Tibial artery (tissue), 4 donors: Measurements from ENCODE around the gene MAGI3.

Experiments
- DNase-seq, 2 donors: peaks; one replicate each; pipeline ENCODE4 v3.0.0-alpha.2; 2019
- H3K27ac ChIP-seq, 2 donors: fragments of 200-600 bp; sonication (generic) in 1 of 2; 1 replicate in 1 of 2; 2 replicates in 1 of 2; pipeline ENCODE4 v1.5.1; 2018 to 2019; ENCODE audit warnings: mild to moderate bottlenecking in 1 of 2
- H3K27me3 ChIP-seq, 2 donors: fragments of 200-600 bp; sonication (generic) in 1 of 2; one replicate each; pipeline versions ENCODE4 v1.5.1 to v1.6.0; 2016 to 2019
- H3K36me3 ChIP-seq, 3 donors: fragments of 200-600 bp; sonication (generic) in 2 of 3; one replicate each; pipeline ENCODE4 v1.5.1; 2016 to 2019; ENCODE audit warnings: mild to moderate bottlenecking in 2 of 3
- H3K4me1 ChIP-seq, 4 donors: fragments of 200-600 bp; sonication (generic) in 2 of 4; 1 replicate in 3 of 4; 2 replicates in 1 of 4; pipeline ENCODE4 v1.5.1; 2016 to 2019
- H3K4me3 ChIP-seq, 2 donors: fragments of 200-600 bp; sonication (generic) in 1 of 2; 1 replicate in 1 of 2; 2 replicates in 1 of 2; pipeline ENCODE4 v1.5.1; 2018 to 2019; ENCODE audit warnings: mild to moderate bottlenecking in 2 of 2
- H3K9me3 ChIP-seq, 3 donors: fragments of 200-600 bp; sonication (generic) in 1 of 3; one replicate each; pipeline ENCODE4 v1.5.1; 2016 to 2019
- intact Hi-C: fragments of 100-400 bp; cut with DNase I; formaldehyde crosslinking; loops from one replicate; pipeline ENCODE4 v1.15.0; 2023; ENCODE audit warnings: low total_unique reads
- TF ChIP-seq, protein P1 (sequence below), 2 experiments: fragments of 200-600 bp in 1 of 2; fragments of 450-650 bp in 1 of 2; IDR thresholded peaks; one replicate each; pipeline ENCODE4 v1.5.1; 2017 to 2019; ENCODE audit warnings: antibody characterized with exemption in 2 of 2, mild to moderate bottlenecking in 1 of 2, moderate library complexity in 1 of 2

Gene MAGI3

GRCh38 chr1:113394043-113394862, 3.9 kb downstream of the MAGI3 start:
- TF ChIP-seq, protein P1, sequence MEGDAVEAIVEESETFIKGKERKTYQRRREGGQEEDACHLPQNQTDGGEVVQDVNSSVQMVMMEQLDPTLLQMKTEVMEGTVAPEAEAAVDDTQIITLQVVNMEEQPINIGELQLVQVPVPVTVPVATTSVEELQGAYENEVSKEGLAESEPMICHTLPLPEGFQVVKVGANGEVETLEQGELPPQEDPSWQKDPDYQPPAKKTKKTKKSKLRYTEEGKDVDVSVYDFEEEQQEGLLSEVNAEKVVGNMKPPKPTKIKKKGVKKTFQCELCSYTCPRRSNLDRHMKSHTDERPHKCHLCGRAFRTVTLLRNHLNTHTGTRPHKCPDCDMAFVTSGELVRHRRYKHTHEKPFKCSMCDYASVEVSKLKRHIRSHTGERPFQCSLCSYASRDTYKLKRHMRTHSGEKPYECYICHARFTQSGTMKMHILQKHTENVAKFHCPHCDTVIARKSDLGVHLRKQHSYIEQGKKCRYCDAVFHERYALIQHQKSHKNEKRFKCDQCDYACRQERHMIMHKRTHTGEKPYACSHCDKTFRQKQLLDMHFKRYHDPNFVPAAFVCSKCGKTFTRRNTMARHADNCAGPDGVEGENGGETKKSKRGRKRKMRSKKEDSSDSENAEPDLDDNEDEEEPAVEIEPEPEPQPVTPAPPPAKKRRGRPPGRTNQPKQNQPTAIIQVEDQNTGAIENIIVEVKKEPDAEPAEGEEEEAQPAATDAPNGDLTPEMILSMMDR (IDR thresholded peaks at IDR 0.05), result no peak
- H3K27me3 ChIP-seq, result no peaks in the 10 kb centered on the region
- no peak overlapping the region for H3K4me3 ChIP-seq
- H3K27ac ChIP-seq, result peak overlapping the region in 1 of 2 donors; percentile 17
- intact Hi-C loops, result no loop called here
- no peaks in the 10 kb centered on the region for H3K36me3 ChIP-seq
- H3K4me1 ChIP-seq, result peaks cover 0 to 27% (median 2%) of the 10 kb centered on the region in 4 donors
- no peaks in the 10 kb centered on the region for H3K9me3 ChIP-seq
- DNase-seq, result no peak

- intact Hi-C loops, result no loop called here
- Histone ChIP-seq H3K4me1 (peaks cover 0 to 25% (median 0%) of the 10 kb centered on the region in 4 donors), H3K27me3 (no peaks in the 10 kb centered on the region), H3K4me3 (no peak overlapping the region), H3K9me3 (no peaks in the 10 kb centered on the region), H3K27ac (no peak overlapping the region), H3K36me3 (no peaks in the 10 kb centered on the region)
- DNase-seq, result no peak
- TF ChIP-seq, protein P1 (IDR thresholded peaks at IDR 0.05), result no peak
These were observed 4.5 kb downstream of the MAGI3 start for GRCh38 chr1:113394863-113395259.

GRCh38 chr1:113396102-113396501, 5.8 kb downstream of the MAGI3 start:
- H3K27ac ChIP-seq, result no peak overlapping the region
- DNase-seq, result no peak
- H3K9me3 ChIP-seq, result no peaks in the 10 kb centered on the region
- H3K4me1 ChIP-seq, result peaks cover 0 to 25% (median 0%) of the 10 kb centered on the region in 4 donors
- intact Hi-C loops, result no loop called here
- H3K4me3 ChIP-seq, result no peak overlapping the region
- H3K27me3 ChIP-seq, result no peaks in the 10 kb centered on the region
- TF ChIP-seq, protein P1 (IDR thresholded peaks at IDR 0.05), result no peak
- no peaks in the 10 kb centered on the region for H3K36me3 ChIP-seq

DNA sequence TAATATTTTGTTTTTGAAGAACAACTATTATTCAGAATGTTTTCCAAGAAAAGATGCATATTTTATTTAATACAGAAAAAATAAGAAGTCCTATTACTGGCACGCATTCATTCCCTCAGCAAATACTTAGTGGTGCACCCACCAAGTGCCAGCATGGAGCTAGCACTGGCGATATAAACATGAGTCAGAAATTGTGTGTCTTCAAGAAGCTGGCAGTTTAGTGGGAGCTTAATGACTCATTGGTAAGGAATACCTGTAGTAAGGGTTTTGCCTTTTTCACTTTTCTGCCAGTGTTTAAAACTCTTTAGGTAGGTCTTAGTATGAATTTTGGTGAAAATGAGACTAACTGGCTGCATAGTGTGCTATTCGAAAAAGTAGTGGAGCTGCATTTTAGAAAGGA, 6.3 kb downstream of the MAGI3 start:
- no peaks in the 10 kb centered on the region for H3K36me3 ChIP-seq
- H3K27me3 ChIP-seq, result no peaks in the 10 kb centered on the region
- H3K4me3 ChIP-seq, result no peak overlapping the region
- no peak for DNase-seq
- intact Hi-C loops, result no loop called here
- H3K4me1 ChIP-seq, result peaks cover 0 to 25% (median 0%) of the 10 kb centered on the region in 4 donors
- H3K9me3 ChIP-seq, result no peaks in the 10 kb centered on the region
- no peak overlapping the region for H3K27ac ChIP-seq
- TF ChIP-seq, protein P1 (IDR thresholded peaks at IDR 0.05), result no peak

- no peak for DNase-seq
- H3K27ac ChIP-seq, result no peak overlapping the region
- H3K27me3 ChIP-seq, result no peaks in the 10 kb centered on the region
- no peaks in the 10 kb centered on the region for H3K36me3 ChIP-seq
- peaks cover 0 to 7% (median 0%) of the 10 kb centered on the region in 4 donors for H3K4me1 ChIP-seq
- no peak overlapping the region for H3K4me3 ChIP-seq
- TF ChIP-seq, protein P1 (IDR thresholded peaks at IDR 0.05), result no peak
- intact Hi-C loops, result no loop called here
- no peaks in the 10 kb centered on the region for H3K9me3 ChIP-seq
These were observed 8.8 kb downstream of the MAGI3 start for GRCh38 chr1:113399062-113399583.
